Muscle of leg (tissue), 9 donors: ENCODE results near the gene ZSWIM3. TPM values are rescaled to one million over a fixed set of nuclear protein-coding genes. Genes with fewer than 3 reads are reported as not detected.

Experiments
- polyA plus RNA-seq, 8 donors: library from polyadenylated mRNA; unstranded; fragments of 120-200 nt; gene quantifications; one replicate each; pipeline versions ENCODE4 v1.2.1 to v1.2.3, GENCODE V29; 2013; ENCODE audit warnings: inconsistent platforms in 1 of 8, low replicate concordance in 1 of 8; ENCODE audit not compliant: insufficient read length in 8 of 8, insufficient read depth in 1 of 8
- total RNA-seq: library from RNA; stranded (reverse); fragments of 120-200 nt; gene quantifications from one replicate; pipeline ENCODE4 v1.2.4, GENCODE V29; 2013

ZSWIM3 gene
- total and polyA plus RNA-seq, 9 donors = 3.1 to 5.6 (median 3.3) TPM

Other genes starting within 250 kb of the ZSWIM3 start
- not detected for gene WFDC10A, start 227.9 kb upstream of the ZSWIM3 start, total RNA-seq
- gene WFDC10A, start 227.9 kb upstream of the ZSWIM3 start, polyA plus RNA-seq = not detected
- not detected for gene WFDC9, start 226.3 kb upstream of the ZSWIM3 start, total RNA-seq
- gene WFDC9, start 226.3 kb upstream of the ZSWIM3 start, polyA plus RNA-seq = not detected
- not detected for gene WFDC11, start 187.4 kb upstream of the ZSWIM3 start, total RNA-seq
- gene WFDC11, start 187.4 kb upstream of the ZSWIM3 start, polyA plus RNA-seq = under 1 TPM in 1 of 8 donors, not detected in 7; 0.21 TPM
- not detected for gene WFDC13, start 155.6 kb upstream of the ZSWIM3 start, total RNA-seq
- not detected for gene WFDC13, start 155.6 kb upstream of the ZSWIM3 start, polyA plus RNA-seq
- gene WFDC10B, start 152.6 kb upstream of the ZSWIM3 start, total RNA-seq = not detected
- not detected for gene WFDC10B, start 152.6 kb upstream of the ZSWIM3 start, polyA plus RNA-seq
- not detected for gene SPINT4, start 135.3 kb upstream of the ZSWIM3 start, total RNA-seq
- gene SPINT4, start 135.3 kb upstream of the ZSWIM3 start, polyA plus RNA-seq = not detected
- gene WFDC3, start 65.7 kb upstream of the ZSWIM3 start, total RNA-seq = 0.62 TPM
- 1 to 10 TPM in 4 of 8 donors, under 1 TPM in 4; 0.31 to 2.4 (median 0.92) TPM for gene WFDC3, start 65.7 kb upstream of the ZSWIM3 start, polyA plus RNA-seq
- gene DNTTIP1, start 65.7 kb upstream of the ZSWIM3 start, total RNA-seq = 18.1 TPM
- gene DNTTIP1, start 65.7 kb upstream of the ZSWIM3 start, polyA plus RNA-seq = 10 to 100 TPM; 34.7 to 45.1 (median 43.2) TPM
- gene UBE2C, start 45.0 kb upstream of the ZSWIM3 start, total RNA-seq = 23.1 TPM
- gene UBE2C, start 45.0 kb upstream of the ZSWIM3 start, polyA plus RNA-seq = 10 to 100 TPM; 31.6 to 50.4 (median 44.8) TPM
- gene TNNC2, start 30.3 kb upstream of the ZSWIM3 start, total RNA-seq = 3,356 TPM
- gene TNNC2, start 30.3 kb upstream of the ZSWIM3 start, polyA plus RNA-seq = 1,000 to 10,000 TPM; 3,151 to 8,511 (median 6,761) TPM
- gene SNX21, start 23.8 kb upstream of the ZSWIM3 start, total RNA-seq = 29.5 TPM
- gene SNX21, start 23.8 kb upstream of the ZSWIM3 start, polyA plus RNA-seq = 10 to 100 TPM; 20.0 to 25.4 (median 22.1) TPM
- gene ACOT8, start 222 bp upstream of the ZSWIM3 start, total RNA-seq = 19.7 TPM
- gene ACOT8, start 222 bp upstream of the ZSWIM3 start, polyA plus RNA-seq = 10 to 100 TPM; 16.8 to 22.5 (median 18.4) TPM
- 5.1 TPM for gene ZSWIM1, start 23.6 kb downstream of the ZSWIM3 start, total RNA-seq
- gene ZSWIM1, start 23.6 kb downstream of the ZSWIM3 start, polyA plus RNA-seq = 10 to 100 TPM in 4 of 8 donors, 1 to 10 TPM in 4; 8.1 to 12.3 (median 9.8) TPM
- gene SPATA25, start 30.0 kb downstream of the ZSWIM3 start, total RNA-seq = 5.7 TPM
- gene SPATA25, start 30.0 kb downstream of the ZSWIM3 start, polyA plus RNA-seq = 1 to 10 TPM; 4.1 to 9.3 (median 5.0) TPM
- 15.0 TPM for gene NEURL2, start 33.6 kb downstream of the ZSWIM3 start, total RNA-seq
- gene NEURL2, start 33.6 kb downstream of the ZSWIM3 start, polyA plus RNA-seq = 10 to 100 TPM; 10.3 to 18.8 (median 16.0) TPM
- 38.9 TPM for gene CTSA, start 33.7 kb downstream of the ZSWIM3 start, total RNA-seq
- gene CTSA, start 33.7 kb downstream of the ZSWIM3 start, polyA plus RNA-seq = 10 to 100 TPM; 60.7 to 97.4 (median 68.5) TPM
- gene PLTP, start 54.5 kb downstream of the ZSWIM3 start, total RNA-seq = 17.9 TPM
- gene PLTP, start 54.5 kb downstream of the ZSWIM3 start, polyA plus RNA-seq = 10 to 100 TPM; 13.0 to 39.4 (median 25.5) TPM
- 9.4 TPM for gene PCIF1, start 77.1 kb downstream of the ZSWIM3 start, total RNA-seq
- gene PCIF1, start 77.1 kb downstream of the ZSWIM3 start, polyA plus RNA-seq = 10 to 100 TPM; 23.4 to 31.7 (median 27.9) TPM
- 7.8 TPM for gene ZNF335, start 114.6 kb downstream of the ZSWIM3 start, total RNA-seq
- 10 to 100 TPM in 4 of 8 donors, 1 to 10 TPM in 4; 8.2 to 12.4 (median 10.3) TPM for gene ZNF335, start 114.6 kb downstream of the ZSWIM3 start, polyA plus RNA-seq
- gene MMP9, start 151.3 kb downstream of the ZSWIM3 start, total RNA-seq = 0.13 TPM
- 1 to 10 TPM in 1 of 8 donors, under 1 TPM in 7; 0.13 to 1.1 (median 0.38) TPM for gene MMP9, start 151.3 kb downstream of the ZSWIM3 start, polyA plus RNA-seq
- gene SLC12A5, start 171.6 kb downstream of the ZSWIM3 start, total RNA-seq = 0.13 TPM
- gene SLC12A5, start 171.6 kb downstream of the ZSWIM3 start, polyA plus RNA-seq = 1 to 10 TPM in 6 of 8 donors, under 1 TPM in 2; 0.87 to 2.3 (median 1.3) TPM
- 19.3 TPM for gene NCOA5, start 232.3 kb downstream of the ZSWIM3 start, total RNA-seq
- gene NCOA5, start 232.3 kb downstream of the ZSWIM3 start, polyA plus RNA-seq = 10 to 100 TPM; 25.4 to 39.4 (median 31.1) TPM